PC-9 (cell line): ENCODE measurements around the gene RNASE1. TPM values are rescaled to one million over a fixed set of nuclear protein-coding genes. Genes with fewer than 3 reads are reported as not detected.
A peak's percentile ranks its signal among the peaks of the same experiment; 100 is the strongest.

Source experiments
- BruUV-seq: library from RNA; stranded (reverse); fragments of 400-500 nt; replicated peaks from 2 replicates; lab custom pipeline; 2021; lab: Mats Ljungman, UMichigan
- CTCF ChIA-PET: fragments of 300-600 bp; sonication (Branson Sonifier 250); formaldehyde crosslinking; loops from one replicate; lab custom pipeline; 2022; ENCODE audit warnings: antibody characterized with exemption; lab: Charles Lee
- POLR2A ChIA-PET: fragments of 300-600 bp; sonication (Branson Sonifier 250); formaldehyde crosslinking; loops from one replicate; lab custom pipeline; 2022; ENCODE audit warnings: antibody characterized with exemption; ENCODE audit not compliant: unreplicated experiment; lab: Charles Lee
- DNase-seq, 2 experiments: peaks; one replicate each; pipeline versions ENCODE4 v3.0.0 to v3.0.0-alpha.2; 2015 to 2022; ENCODE audit warnings: mixed read lengths in 1 of 2
- H2AFZ ChIP-seq: fragments of 200-600 bp; sonication (generic); 2 replicates; pipeline ENCODE4 v1.8.1; 2017; ENCODE audit warnings: antibody characterized with exemption
- H3F3A ChIP-seq: fragments of 200-600 bp; sonication (generic); 2 replicates; pipeline ENCODE4 v1.8.1; 2017; ENCODE audit warnings: antibody characterized with exemption, mild to moderate bottlenecking, low read depth; ENCODE audit not compliant: insufficient read depth
- H3K27ac ChIP-seq: fragments of 200-600 bp; sonication (generic); 2 replicates; pipeline ENCODE4 v1.6.1; 2016; ENCODE audit warnings: mixed run types
- H3K27me3 ChIP-seq: fragments of 200-600 bp; sonication (generic); 2 replicates; pipeline ENCODE4 v1.6.1; 2016; ENCODE audit warnings: low read depth, mixed run types; ENCODE audit not compliant: insufficient read depth
- H3K36me3 ChIP-seq: fragments of 200-600 bp; sonication (generic); 2 replicates; pipeline ENCODE4 v1.6.1; 2016; ENCODE audit warnings: low read depth, mixed run types
- H3K4me1 ChIP-seq: fragments of 200-600 bp; sonication (generic); replicated peaks from 2 replicates; pipeline ENCODE4 v1.6.1; 2016; ENCODE audit warnings: mixed run types; ENCODE audit not compliant: insufficient read depth
- H3K4me2 ChIP-seq: fragments of 200-600 bp; sonication (generic); 2 replicates; pipeline ENCODE4 v1.6.1; 2017; ENCODE audit warnings: mixed run types
- H3K4me3 ChIP-seq: fragments of 200-600 bp; sonication (generic); 2 replicates; pipeline ENCODE4 v1.6.1; 2016; ENCODE audit warnings: mixed run types
- H3K79me2 ChIP-seq: fragments of 200-600 bp; sonication (generic); 2 replicates; pipeline ENCODE4 v1.6.1; 2017; ENCODE audit warnings: low read depth, mixed run types
- H3K9me2 ChIP-seq: fragments of 200-600 bp; sonication (generic); 2 replicates; pipeline ENCODE4 v1.8.1; 2017; ENCODE audit warnings: mild to moderate bottlenecking; ENCODE audit not compliant: insufficient read depth
- H3K9me3 ChIP-seq: fragments of 200-600 bp; sonication (generic); 2 replicates; pipeline ENCODE4 v1.8.1; 2016; ENCODE audit warnings: low read depth; ENCODE audit not compliant: insufficient read depth
- H4K20me1 ChIP-seq: fragments of 200-600 bp; sonication (generic); 2 replicates; pipeline ENCODE4 v1.8.1; 2017; ENCODE audit not compliant: insufficient read depth
- EZH2 ChIP-seq: fragments of 200-600 bp; sonication (generic); IDR thresholded peaks from 2 replicates; pipeline ENCODE4 v1.8.0; 2017; ENCODE audit warnings: antibody characterized with exemption, low read depth
- intact Hi-C: fragments of 100-400 bp; cut with micrococcal nuclease; formaldehyde crosslinking; loops from one replicate; pipeline ENCODE4 v1.10.0; 2022; ENCODE audit not compliant: unreplicated experiment
- total RNA-seq: library from RNA; stranded (reverse); gene quantifications from 2 replicates; pipeline ENCODE4 v1.2.3, GENCODE V29; 2021
- TF ChIP-seq, protein P1 (sequence below): fragments of 200-600 bp; sonication (generic); conservative IDR thresholded peaks from 2 replicates; pipeline ENCODE4 v1.6.1; 2017; ENCODE audit warnings: mixed run types, antibody characterized with exemption, mild to moderate bottlenecking, moderate library complexity

RNASE1 gene
- total RNA-seq, 1 experiment from 2014 or later, result 47.4 TPM

DNA sequence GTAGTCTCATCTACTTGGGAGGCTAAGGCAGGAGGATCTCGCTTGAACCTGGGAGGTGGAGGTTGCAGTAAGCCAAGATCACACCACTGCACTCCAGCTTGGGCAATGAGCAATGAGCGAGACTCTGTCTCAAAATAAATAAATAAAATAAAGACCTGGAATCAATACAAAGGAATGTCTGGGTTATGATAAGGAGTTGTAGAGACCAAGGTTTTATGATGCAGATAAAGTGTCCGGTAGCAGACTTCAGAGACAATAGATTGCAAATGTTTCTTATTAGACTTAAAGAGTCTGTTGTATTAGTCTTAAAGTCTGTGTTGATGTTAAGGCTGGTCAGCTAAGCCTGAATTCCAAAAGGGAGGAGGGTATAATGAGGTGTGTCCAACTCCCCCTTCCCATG lies 35.2 kb upstream of the RNASE1 start:
- H3K4me1 ChIP-seq, result no peaks in the 10 kb centered on the region
- intact Hi-C loops, result no loop called here
- no peak overlapping the region for H3K27ac ChIP-seq
- ChIA-PET CTCF (no interaction called here), POLR2A (no interaction called here)
- no peaks in the 10 kb centered on the region for H3K36me3 ChIP-seq
- no peak overlapping the region for H3K4me2 ChIP-seq
- no peaks in the 10 kb centered on the region for H3K9me2 ChIP-seq
- no peak overlapping the region for H3K4me3 ChIP-seq
- BruUV-seq, result no TSS peak
- DNase-seq, result no peak
- no peaks in the 10 kb centered on the region for H3K9me3 ChIP-seq
- no peaks in the 10 kb centered on the region for H3K27me3 ChIP-seq
- H3K79me2 ChIP-seq, result no peaks in the 10 kb centered on the region
- TF ChIP-seq, protein P1, sequence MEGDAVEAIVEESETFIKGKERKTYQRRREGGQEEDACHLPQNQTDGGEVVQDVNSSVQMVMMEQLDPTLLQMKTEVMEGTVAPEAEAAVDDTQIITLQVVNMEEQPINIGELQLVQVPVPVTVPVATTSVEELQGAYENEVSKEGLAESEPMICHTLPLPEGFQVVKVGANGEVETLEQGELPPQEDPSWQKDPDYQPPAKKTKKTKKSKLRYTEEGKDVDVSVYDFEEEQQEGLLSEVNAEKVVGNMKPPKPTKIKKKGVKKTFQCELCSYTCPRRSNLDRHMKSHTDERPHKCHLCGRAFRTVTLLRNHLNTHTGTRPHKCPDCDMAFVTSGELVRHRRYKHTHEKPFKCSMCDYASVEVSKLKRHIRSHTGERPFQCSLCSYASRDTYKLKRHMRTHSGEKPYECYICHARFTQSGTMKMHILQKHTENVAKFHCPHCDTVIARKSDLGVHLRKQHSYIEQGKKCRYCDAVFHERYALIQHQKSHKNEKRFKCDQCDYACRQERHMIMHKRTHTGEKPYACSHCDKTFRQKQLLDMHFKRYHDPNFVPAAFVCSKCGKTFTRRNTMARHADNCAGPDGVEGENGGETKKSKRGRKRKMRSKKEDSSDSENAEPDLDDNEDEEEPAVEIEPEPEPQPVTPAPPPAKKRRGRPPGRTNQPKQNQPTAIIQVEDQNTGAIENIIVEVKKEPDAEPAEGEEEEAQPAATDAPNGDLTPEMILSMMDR, result no peak
- TF ChIP-seq EZH2, result no peak
- no peaks in the 10 kb centered on the region for H3F3A ChIP-seq
- no peaks in the 10 kb centered on the region for H4K20me1 ChIP-seq
- no peak overlapping the region for H2AFZ ChIP-seq

DNA sequence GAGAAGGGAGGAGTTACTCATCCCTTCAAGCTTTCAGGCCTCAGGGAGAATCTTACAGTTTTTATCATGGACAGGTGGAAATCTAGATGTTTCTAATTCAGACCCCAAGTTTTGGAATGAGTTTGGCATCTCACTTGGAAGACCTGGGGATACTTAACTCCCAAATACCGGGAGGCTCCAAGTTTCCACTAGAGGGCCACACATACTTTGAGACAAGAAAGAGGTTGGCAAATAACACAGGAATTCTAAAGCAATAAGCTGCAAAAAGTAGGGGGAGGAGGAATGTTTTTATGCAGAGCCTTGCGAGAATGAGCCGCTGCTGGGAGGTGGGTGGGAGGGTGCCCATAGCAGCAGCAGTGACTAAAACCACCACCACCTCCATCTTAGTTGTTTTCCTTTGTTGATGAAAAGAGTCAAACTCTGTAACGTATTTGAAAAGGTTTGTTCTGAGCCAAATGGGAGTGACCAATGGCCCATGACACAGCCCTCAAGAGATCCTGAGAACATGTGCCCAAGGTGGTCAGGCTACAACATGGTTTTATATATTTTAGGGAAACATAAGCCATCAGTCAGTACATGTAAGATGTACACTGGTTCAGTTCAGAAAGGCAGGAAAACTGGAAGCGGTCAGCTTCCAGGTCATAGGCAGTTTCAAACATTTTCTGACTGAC lies 34.2 kb upstream of the RNASE1 start:
- H4K20me1 ChIP-seq, result no peaks in the 10 kb centered on the region
- no peaks in the 10 kb centered on the region for H3K79me2 ChIP-seq
- H3K4me2 ChIP-seq, result no peak overlapping the region
- POLR2A ChIA-PET, result interaction anchor here (0.6 kb wide), 1 partner anchor 39 kb away, joined by 4 read pairs; no protein-coding TSS in a partner anchor
- BruUV-seq, result no TSS peak
- no peaks in the 10 kb centered on the region for H3K9me3 ChIP-seq
- CTCF ChIA-PET, result interaction anchor here (0.6 kb wide), 1 partner anchor 9 kb away, joined by 3 read pairs; no protein-coding TSS in a partner anchor
- H3K4me1 ChIP-seq, result no peaks in the 10 kb centered on the region
- no peak overlapping the region for H3K27ac ChIP-seq
- no peaks in the 10 kb centered on the region for H3F3A ChIP-seq
- no peak for DNase-seq
- TF ChIP-seq, protein P1, result peak; percentile 53
- no peak for TF ChIP-seq EZH2
- intact Hi-C loops, result no loop called here
- H3K9me2 ChIP-seq, result no peaks in the 10 kb centered on the region
- no peak overlapping the region for H3K4me3 ChIP-seq
- H2AFZ ChIP-seq, result no peak overlapping the region
- H3K27me3 ChIP-seq, result no peaks in the 10 kb centered on the region
- no peaks in the 10 kb centered on the region for H3K36me3 ChIP-seq

DNA sequence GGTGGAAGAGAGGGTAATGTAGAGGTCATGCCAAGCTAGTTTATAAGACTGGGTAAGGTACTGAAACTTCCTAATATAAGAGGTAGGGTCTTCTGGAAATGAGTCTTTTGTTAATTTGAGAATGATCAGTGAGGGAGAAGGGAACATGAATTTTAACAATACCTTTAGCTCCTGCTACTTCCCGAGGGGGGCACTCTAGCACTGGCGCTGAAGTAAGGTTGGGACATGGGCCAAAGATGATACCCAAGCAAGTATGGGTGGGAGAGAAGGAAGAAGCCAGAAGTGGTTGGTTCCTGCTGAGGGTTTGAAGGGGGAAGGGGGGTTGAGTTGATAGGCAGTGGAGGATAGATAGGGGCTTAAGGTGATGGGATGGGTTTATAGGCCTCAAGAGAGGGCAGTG lies 32.3 kb upstream of the RNASE1 start:
- Histone ChIP-seq H3K27ac (no peak overlapping the region), H3F3A (no peaks in the 10 kb centered on the region), H2AFZ (no peak overlapping the region), H3K4me3 (no peak overlapping the region), H3K4me2 (no peak overlapping the region), H3K36me3 (no peaks in the 10 kb centered on the region), H3K27me3 (no peaks in the 10 kb centered on the region), H3K79me2 (no peaks in the 10 kb centered on the region), H3K9me3 (no peaks in the 10 kb centered on the region), H3K4me1 (no peaks in the 10 kb centered on the region), H3K9me2 (no peaks in the 10 kb centered on the region), H4K20me1 (no peaks in the 10 kb centered on the region)
- no TSS peak for BruUV-seq
- TF ChIP-seq, protein P1, result no peak
- no peak for TF ChIP-seq EZH2
- ChIA-PET POLR2A (no interaction called here), CTCF (no interaction called here)
- DNase-seq, result no peak
- intact Hi-C loops, result no loop called here
